HL-60 (cell line): ENCODE results near the gene DCDC2C.

Source experiments
- CTCF ChIP-seq: IDR thresholded peaks from one replicate; pipeline ENCODE4 v1.5.1; 2011; ENCODE audit warnings: low read length, control low read depth, inconsistent platforms; ENCODE audit not compliant: insufficient read depth
- GABPA ChIP-seq: IDR thresholded peaks from 2 replicates; pipeline ENCODE4 v1.6.1; 2012; ENCODE audit warnings: low read depth
- POLR2AphosphoS5 ChIP-seq: IDR thresholded peaks from 2 replicates; pipeline ENCODE4 v1.6.1; 2012; ENCODE audit warnings: low read depth
- REST ChIP-seq: IDR thresholded peaks from 2 replicates; pipeline ENCODE4 v1.6.1; 2012; ENCODE audit warnings: low read depth; ENCODE audit not compliant: insufficient replicate concordance
- SPI1 ChIP-seq: IDR thresholded peaks from 2 replicates; pipeline ENCODE4 v1.6.1; 2012; ENCODE audit warnings: low read depth, mild to moderate bottlenecking, borderline replicate concordance

- no peak for TF ChIP-seq POLR2AphosphoS5
- no peak for TF ChIP-seq CTCF
- TF ChIP-seq REST = no peak
- TF ChIP-seq GABPA = no peak
- TF ChIP-seq SPI1 = no peak
Observed at GRCh38 chr2:3766824-3767223, 63.4 kb downstream of the DCDC2C start.
